ENCODE measurements around the gene CRIP2.
A peak's percentile ranks its signal among the peaks of the same experiment; 100 is the strongest.

CRIP2 gene

GRCh38 chr14:105476831-105477659 is 2.4 kb downstream of the CRIP2 start:
- DNase-seq (ENCODE audit: low spot score): no peak

- no peak for DNase-seq (ENCODE audit: low spot score)
Measured at GRCh38 chr14:105477660-105478397, 3.2 kb downstream of the CRIP2 start.

GRCh38 chr14:105478398-105479251 is 4.0 kb downstream of the CRIP2 start:
- no peak for DNase-seq (ENCODE audit: low spot score)

GRCh38 chr14:105479431-105480158 is 5.0 kb downstream of the CRIP2 start:
- no peak for DNase-seq (ENCODE audit: low spot score)

- DNase-seq (ENCODE audit: low spot score): no peak
Measured at GRCh38 chr14:105480199-105480746, 5.7 kb downstream of the CRIP2 start.

GRCh38 chr14:105480807-105481801 is 6.5 kb downstream of the CRIP2 start:
- DNase-seq (ENCODE audit: low spot score): peak; percentile 98

- peak; percentile 98 for DNase-seq (ENCODE audit: low spot score)
Measured at GRCh38 chr14:105481886-105482457, 7.4 kb downstream of the CRIP2 start.

GRCh38 chr14:105482486-105483110 is 8.0 kb downstream of the CRIP2 start:
- no peak for DNase-seq (ENCODE audit: low spot score)

GRCh38 chr14:105483300-105484068 is 8.9 kb downstream of the CRIP2 start:
- no peak for DNase-seq (ENCODE audit: low spot score)

- no peak for DNase-seq (ENCODE audit: low spot score)
Measured at GRCh38 chr14:105484069-105484996, 9.7 kb downstream of the CRIP2 start.

- DNase-seq (ENCODE audit: low spot score): no peak
Measured at GRCh38 chr14:105484997-105485393, 10.4 kb downstream of the CRIP2 start.

GRCh38 chr14:105485739-105486162 is 11.1 kb downstream of the CRIP2 start:
- peak; percentile 88 for DNase-seq (ENCODE audit: low spot score)

GRCh38 chr14:105486163-105486973 is 11.7 kb downstream of the CRIP2 start, which contains the start of gene CRIP1:
TSS of gene CRIP1 (plus strand) at chr14:105486886. CDS start at chr14:105487260, 374 bp downstream.
- DNase-seq (ENCODE audit: low spot score): no peak

GRCh38 chr14:105486974-105487448 is 12.4 kb downstream of the CRIP2 start:
- no peak for DNase-seq (ENCODE audit: low spot score)

GRCh38 chr14:105487449-105487985 is 12.9 kb downstream of the CRIP2 start:
- DNase-seq (ENCODE audit: low spot score): no peak

Measured in HuH-7.5 (cell line).